OCI-LY3 (cell line): ENCODE measurements around the gene WDR5B.

Experiments
- H2AFZ ChIP-seq: fragments of 200-600, 300-600 bp; shearing (Covaris generic); 2 replicates; pipeline ENCODE4 v1.6.0; 2014; ENCODE audit warnings: antibody characterized with exemption, low read depth, low read length
- H3K27ac ChIP-seq: fragments of 200-600, 300-600 bp; sonication (generic); 2 replicates; pipeline ENCODE4 v1.5.1; 2014; ENCODE audit warnings: mild to moderate bottlenecking, low read length, moderate library complexity, mixed read lengths
- H3K27me3 ChIP-seq: fragments of 200-600, 300-600 bp; sonication (generic); 2 replicates; pipeline ENCODE4 v1.6.1; 2014; ENCODE audit warnings: low read depth, low read length, mixed read lengths
- H3K36me3 ChIP-seq: fragments of 200-600, 300-600 bp; sonication (generic); replicated peaks from 2 replicates; pipeline ENCODE3; 2014; ENCODE audit warnings: low read depth, low read length, mixed read lengths
- H3K4me1 ChIP-seq: fragments of 300-600, 200-600 bp; sonication (generic); 2 replicates; pipeline ENCODE4 v1.6.1; 2014; ENCODE audit warnings: low read length, mixed read lengths
- H3K4me2 ChIP-seq: fragments of 200-600, 300-600 bp; sonication (generic); 2 replicates; pipeline ENCODE4 v1.6.1; 2014; ENCODE audit warnings: low read length, mixed read lengths
- H3K4me3 ChIP-seq: fragments of 300-600, 200-600 bp; sonication (generic); 2 replicates; pipeline ENCODE4 v1.5.1; 2014; ENCODE audit warnings: antibody characterized with exemption, mild to moderate bottlenecking, low read length, moderate library complexity
- H3K79me2 ChIP-seq: fragments of 300-600, 200-600 bp; shearing (Covaris generic); 2 replicates; pipeline ENCODE4 v1.6.1; 2014; ENCODE audit warnings: mild to moderate bottlenecking, low read length, mixed read lengths
- H3K9ac ChIP-seq: fragments of 300-600, 200-600 bp; shearing (Covaris generic); 2 replicates; pipeline ENCODE4 v1.6.0; 2014; ENCODE audit warnings: mild to moderate bottlenecking, low read length, moderate library complexity
- H3K9me3 ChIP-seq: fragments of 200-600, 300-600 bp; shearing (Covaris generic); 2 replicates; pipeline ENCODE4 v1.6.1; 2014; ENCODE audit warnings: low read length, mixed read lengths; ENCODE audit not compliant: insufficient read depth
- H4K20me1 ChIP-seq: fragments of 200-600, 300-600 bp; sonication (generic); 2 replicates; pipeline ENCODE4 v1.6.1; 2016; ENCODE audit warnings: low read length, mixed read lengths; ENCODE audit not compliant: insufficient read depth
- CTCF ChIP-seq: fragments of 200-600, 300-600 bp; sonication (generic); IDR thresholded peaks from 2 replicates; pipeline ENCODE4 v1.5.1; 2014; ENCODE audit warnings: antibody characterized with exemption, low read length, low read depth
- EZH2phosphoT487 ChIP-seq: fragments of 200-600 bp; shearing (Covaris generic); IDR thresholded peaks from 2 replicates; pipeline ENCODE4 v1.6.1; 2018; ENCODE audit warnings: antibody characterized with exemption, mixed run types, low read depth

Gene WDR5B

GRCh38 chr3:122390665-122391064, 25.2 kb downstream of the WDR5B start:
- peaks cover 17% of the 10 kb centered on the region for H3K4me1 ChIP-seq
- peaks cover 47% of the 10 kb centered on the region for H3K36me3 ChIP-seq
- peaks cover 19% of the 10 kb centered on the region for H4K20me1 ChIP-seq
- H3K27ac ChIP-seq = no peak overlapping the region
- H3K9ac ChIP-seq = no peak overlapping the region
- no peak overlapping the region for H3K4me2 ChIP-seq
- TF ChIP-seq EZH2phosphoT487 (no peak), CTCF (no peak)
- peaks cover 50% of the 10 kb centered on the region for H3K79me2 ChIP-seq
- H2AFZ ChIP-seq = no peak overlapping the region
- no peaks in the 10 kb centered on the region for H3K27me3 ChIP-seq
- H3K9me3 ChIP-seq = no peaks in the 10 kb centered on the region
- H3K4me3 ChIP-seq = no peak overlapping the region

GRCh38 chr3:122389892-122390291, 26.0 kb downstream of the WDR5B start:
- no peak overlapping the region for H2AFZ ChIP-seq
- H3K27me3 ChIP-seq = no peaks in the 10 kb centered on the region
- H3K4me3 ChIP-seq = no peak overlapping the region

GRCh38 chr3:122389197-122389596, 26.7 kb downstream of the WDR5B start:
- TF ChIP-seq EZH2phosphoT487 (no peak), CTCF (no peak)
- no peak overlapping the region for H3K4me3 ChIP-seq

More at GRCh38 chr3:122389892-122390291, 26.0 kb downstream of the WDR5B start:
- Histone ChIP-seq H3K9me3 (no peaks in the 10 kb centered on the region), H3K79me2 (peaks cover 58% of the 10 kb centered on the region), H3K27ac (no peak overlapping the region), H3K4me2 (no peak overlapping the region), H3K36me3 (peaks cover 50% of the 10 kb centered on the region), H4K20me1 (peaks cover 19% of the 10 kb centered on the region), H3K9ac (no peak overlapping the region), H3K4me1 (peaks cover 24% of the 10 kb centered on the region)
- TF ChIP-seq EZH2phosphoT487 (no peak), CTCF (no peak)

GRCh38 chr3:122387709-122388108, 28.2 kb downstream of the WDR5B start:
- Histone ChIP-seq H4K20me1 (peaks cover 8% of the 10 kb centered on the region; the same call in 1 of the 2 replicates), H3K36me3 (peaks cover 41% of the 10 kb centered on the region), H3K9ac (no peak overlapping the region), H3K27me3 (no peaks in the 10 kb centered on the region), H3K4me1 (peaks cover 24% of the 10 kb centered on the region), H3K79me2 (peaks cover 65% of the 10 kb centered on the region), H3K4me3 (no peak overlapping the region), H3K4me2 (no peak overlapping the region), H2AFZ (no peak overlapping the region), H3K27ac (no peak overlapping the region), H3K9me3 (no peaks in the 10 kb centered on the region)
- TF ChIP-seq CTCF (no peak), EZH2phosphoT487 (no peak)

More at GRCh38 chr3:122389197-122389596, 26.7 kb downstream of the WDR5B start:
- Histone ChIP-seq H3K4me1 (peaks cover 24% of the 10 kb centered on the region), H3K79me2 (peaks cover 64% of the 10 kb centered on the region), H3K9me3 (no peaks in the 10 kb centered on the region), H3K4me2 (no peak overlapping the region), H3K27ac (no peak overlapping the region), H3K9ac (no peak overlapping the region), H4K20me1 (peaks cover 19% of the 10 kb centered on the region), H3K27me3 (no peaks in the 10 kb centered on the region), H3K36me3 (peaks cover 49% of the 10 kb centered on the region), H2AFZ (no peak overlapping the region)
